Mesodermal cell (in vitro differentiated cells): ENCODE measurements around the gene NELFB.

Source experiments
- H3K27ac ChIP-seq: 2 replicates; pipeline ENCODE4 v1.7.0; 2013; ENCODE audit warnings: mild to moderate bottlenecking, low read depth, low read length, moderate library complexity; ENCODE audit not compliant: severe bottlenecking
- H3K36me3 ChIP-seq: 2 replicates; pipeline ENCODE4 v1.7.1; 2013; ENCODE audit warnings: mild to moderate bottlenecking, low read length, moderate library complexity; ENCODE audit not compliant: control insufficient read depth, insufficient read depth
- H3K4me1 ChIP-seq: one replicate; pipeline ENCODE4 v1.7.1; 2013; ENCODE audit warnings: mild to moderate bottlenecking, low read length; ENCODE audit not compliant: insufficient read depth, control insufficient read depth, poor library complexity, severe bottlenecking
- H3K4me3 ChIP-seq: 2 replicates; pipeline ENCODE4 v1.7.0; 2013; ENCODE audit warnings: low read length, control low read depth, mild to moderate bottlenecking; ENCODE audit not compliant: insufficient read depth, poor library complexity, severe bottlenecking; ENCODE audit errors: extremely low read depth
- H3K9me3 ChIP-seq: 2 replicates; pipeline ENCODE4 v1.7.1; 2013; ENCODE audit warnings: mild to moderate bottlenecking, low read length, moderate library complexity; ENCODE audit not compliant: control insufficient read depth
- WGBS, 2 experiments: methylation state at CpG; one replicate each; pipeline ENCODE4 v1.1.5; 2013; ENCODE audit warnings: missing lambda C conversion rate in 2 of 2; ENCODE audit not compliant: insufficient coverage in 2 of 2; 5-methylcytosine and 5-hydroxymethylcytosine counted together

Gene NELFB

GRCh38 chr9:137317021-137317717 is 62.0 kb downstream of the NELFB start:
- 96 to 97% methylated on average over 17 to 19 of the region's 19 CpGs for WGBS, 2 experiments
- no peak overlapping the region for H3K4me3 ChIP-seq

DNA sequence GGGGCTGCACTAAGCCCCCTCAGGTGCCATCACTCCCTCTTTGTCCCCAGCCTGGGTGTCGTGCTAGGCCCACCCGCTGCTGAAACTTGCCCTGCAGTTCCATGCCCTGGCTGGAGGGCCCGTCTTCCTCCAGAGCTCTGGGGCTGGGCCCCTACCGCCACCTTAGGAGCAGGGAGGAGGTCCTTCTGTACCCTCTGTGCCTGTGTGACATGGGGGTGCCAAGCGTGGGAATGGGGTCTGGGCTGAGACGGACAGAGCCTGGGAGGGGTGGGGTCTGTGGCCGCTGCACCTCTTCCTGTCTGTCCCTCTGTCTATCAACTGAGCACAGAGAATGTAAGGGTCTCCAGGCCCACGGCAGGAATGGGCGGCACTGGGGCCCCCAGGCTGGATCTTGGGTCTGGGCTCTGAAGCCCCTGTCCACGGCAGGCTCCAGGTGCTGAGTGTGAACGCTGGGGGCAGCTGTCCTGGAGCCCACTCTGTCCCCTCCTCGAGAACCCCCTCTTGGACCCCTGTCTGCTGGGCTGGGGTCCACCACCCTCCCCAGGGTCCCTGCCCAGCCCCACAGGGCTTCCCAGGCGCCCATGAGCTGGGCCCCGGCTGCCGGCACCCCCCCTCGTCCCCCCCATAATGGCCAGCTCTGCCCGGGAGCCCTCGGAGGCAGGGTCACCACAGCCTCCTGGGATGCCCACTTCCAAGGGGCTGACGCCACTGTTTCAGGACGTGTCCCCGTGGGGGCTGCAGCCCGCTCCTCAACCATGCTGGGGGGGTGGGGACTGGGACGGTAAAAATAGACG is 62.8 kb downstream of the NELFB start:
- 93 to 96% methylated on average over 15 to 19 of the region's 24 CpGs for WGBS, 2 experiments
- no peaks in the 10 kb centered on the region for H3K9me3 ChIP-seq
- peaks cover 23% of the 10 kb centered on the region for H3K4me1 ChIP-seq
- no peak overlapping the region for H3K4me3 ChIP-seq
- H3K27ac ChIP-seq, result no peak overlapping the region
- no peaks in the 10 kb centered on the region for H3K36me3 ChIP-seq

More at GRCh38 chr9:137317021-137317717, 62.0 kb downstream of the NELFB start:
- Histone ChIP-seq H3K4me1 (peaks cover 23% of the 10 kb centered on the region), H3K9me3 (no peaks in the 10 kb centered on the region), H3K27ac (no peak overlapping the region), H3K36me3 (no peaks in the 10 kb centered on the region)

DNA sequence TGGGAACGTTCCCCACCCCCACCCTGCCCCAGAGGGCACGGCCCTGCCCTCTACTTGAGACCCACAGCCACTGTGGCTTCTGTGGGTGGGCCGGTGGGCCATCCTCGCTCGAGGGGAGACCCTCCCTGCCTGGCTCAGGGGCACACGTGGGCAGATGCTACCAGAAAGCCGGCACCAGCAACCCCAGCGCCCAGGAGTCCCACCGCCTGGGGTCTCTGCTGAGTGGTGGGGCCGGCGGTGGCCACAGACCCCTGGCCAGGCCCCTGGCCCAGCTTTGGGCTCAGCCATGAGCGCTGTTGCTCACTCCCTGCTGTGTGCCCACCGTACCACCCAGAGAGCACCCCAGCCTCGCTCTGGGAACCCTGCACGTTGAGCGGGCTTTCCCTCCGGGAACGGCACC is 63.5 kb downstream of the NELFB start:
- WGBS, 2 experiments, result 89 to 90% methylated on average over 14 to 18 of the region's 18 CpGs
- Histone ChIP-seq H3K4me3 (no peak overlapping the region), H3K9me3 (no peaks in the 10 kb centered on the region), H3K27ac (no peak overlapping the region), H3K4me1 (peaks cover 23% of the 10 kb centered on the region), H3K36me3 (no peaks in the 10 kb centered on the region)

GRCh38 chr9:137319011-137319738 is 64.0 kb downstream of the NELFB start:
- H3K36me3 ChIP-seq, result no peaks in the 10 kb centered on the region
- H3K27ac ChIP-seq, result no peak overlapping the region
- WGBS, 2 experiments, result 80 to 83% methylated on average over 21 to 25 of the region's 26 CpGs
- peaks cover 23% of the 10 kb centered on the region for H3K4me1 ChIP-seq
- no peak overlapping the region for H3K4me3 ChIP-seq
- no peaks in the 10 kb centered on the region for H3K9me3 ChIP-seq

DNA sequence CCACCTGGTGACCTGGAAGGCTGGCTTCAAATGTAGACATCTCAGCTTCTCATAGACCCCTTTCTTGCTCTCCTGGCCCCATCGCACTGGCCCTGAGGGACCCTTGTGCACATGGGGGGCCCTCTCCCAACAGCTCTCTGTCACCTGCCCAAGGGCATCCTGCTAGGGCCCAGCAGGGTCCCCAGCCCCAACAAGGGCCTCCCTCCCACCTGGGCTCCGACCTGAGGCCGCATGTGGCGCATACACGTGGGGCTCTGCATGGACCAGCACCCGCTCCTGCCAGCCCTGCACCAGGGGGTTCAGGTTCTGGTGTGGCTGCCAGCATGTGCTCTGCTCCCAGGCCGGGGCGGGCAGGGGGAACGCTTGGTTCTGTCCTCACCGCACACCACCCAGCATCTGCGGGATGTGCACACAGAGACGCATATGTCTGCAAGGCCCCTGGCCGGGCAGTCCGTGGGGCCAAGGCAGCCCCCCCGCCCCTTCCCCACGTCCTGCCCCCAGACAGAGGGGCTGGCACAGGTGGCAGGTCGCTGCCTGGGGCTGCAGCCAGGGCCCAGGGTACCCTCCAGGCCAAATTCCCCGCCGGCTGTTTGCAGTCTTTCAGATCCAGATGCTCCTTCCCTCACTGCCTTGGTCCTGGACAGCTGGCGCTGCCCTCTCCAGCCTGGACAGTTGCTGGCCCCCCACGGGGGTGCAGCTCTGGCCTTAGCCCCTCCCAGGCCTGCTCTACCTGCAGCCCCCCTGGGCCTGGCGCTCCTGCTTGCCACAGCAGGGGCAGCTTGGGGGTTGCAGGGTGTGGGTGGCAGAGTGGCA is 64.8 kb downstream of the NELFB start:
- WGBS, 2 experiments, result 92 to 94% methylated on average over 21 to 22 of the region's 22 CpGs
- no peaks in the 10 kb centered on the region for H3K9me3 ChIP-seq
- H3K4me1 ChIP-seq, result peaks cover 19% of the 10 kb centered on the region
- H3K36me3 ChIP-seq, result no peaks in the 10 kb centered on the region
- H3K4me3 ChIP-seq, result no peak overlapping the region
- H3K27ac ChIP-seq, result no peak overlapping the region

DNA sequence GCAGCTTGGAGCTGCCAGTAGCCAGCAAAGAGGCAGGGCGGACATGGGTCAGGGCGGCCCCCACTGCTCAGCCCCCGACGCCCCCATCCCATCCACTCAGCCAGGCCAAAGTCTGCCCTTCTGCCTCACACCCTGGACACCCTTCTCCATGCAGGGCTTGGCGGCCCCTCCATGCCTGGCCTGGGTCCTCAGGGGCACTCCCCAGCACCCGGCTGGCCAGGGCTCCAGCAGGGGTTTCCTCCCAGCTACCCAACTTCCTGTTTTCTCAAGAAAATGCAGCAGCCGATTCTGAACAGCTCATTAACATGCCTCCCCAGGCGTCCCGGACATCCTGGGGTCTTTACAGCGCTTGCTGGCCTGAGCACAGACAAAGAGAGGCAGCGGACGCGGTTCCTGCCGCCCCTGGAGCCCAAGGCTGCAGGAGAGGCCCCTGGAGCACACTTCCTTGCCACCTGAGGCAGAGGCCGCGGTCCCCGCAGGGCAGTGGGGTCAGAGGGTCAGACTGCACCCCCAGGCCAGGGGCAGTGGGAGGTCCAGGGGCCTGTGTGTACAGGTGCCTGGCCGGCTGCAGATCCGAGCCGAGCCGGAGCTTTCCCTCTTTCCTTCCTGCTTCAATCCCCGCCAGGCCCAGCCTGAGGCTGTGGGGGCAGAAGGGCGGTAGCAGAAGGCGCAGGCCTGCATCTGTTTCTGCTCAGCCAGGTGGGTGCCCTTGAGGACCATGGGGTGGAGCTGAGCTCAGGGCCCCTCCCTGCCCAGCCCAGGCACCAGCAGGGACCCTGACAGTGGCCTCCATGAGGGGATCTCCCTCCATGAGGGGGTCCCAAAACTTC is 65.6 kb downstream of the NELFB start:
- no peaks in the 10 kb centered on the region for H3K36me3 ChIP-seq
- no peaks in the 10 kb centered on the region for H3K9me3 ChIP-seq
- WGBS, 2 experiments, result 50 to 55% methylated on average over 22 to 24 of the region's 24 CpGs
- H3K4me3 ChIP-seq, result no peak overlapping the region
- peaks cover 14% of the 10 kb centered on the region for H3K4me1 ChIP-seq
- peak overlapping the region; percentile 57 for H3K27ac ChIP-seq

DNA sequence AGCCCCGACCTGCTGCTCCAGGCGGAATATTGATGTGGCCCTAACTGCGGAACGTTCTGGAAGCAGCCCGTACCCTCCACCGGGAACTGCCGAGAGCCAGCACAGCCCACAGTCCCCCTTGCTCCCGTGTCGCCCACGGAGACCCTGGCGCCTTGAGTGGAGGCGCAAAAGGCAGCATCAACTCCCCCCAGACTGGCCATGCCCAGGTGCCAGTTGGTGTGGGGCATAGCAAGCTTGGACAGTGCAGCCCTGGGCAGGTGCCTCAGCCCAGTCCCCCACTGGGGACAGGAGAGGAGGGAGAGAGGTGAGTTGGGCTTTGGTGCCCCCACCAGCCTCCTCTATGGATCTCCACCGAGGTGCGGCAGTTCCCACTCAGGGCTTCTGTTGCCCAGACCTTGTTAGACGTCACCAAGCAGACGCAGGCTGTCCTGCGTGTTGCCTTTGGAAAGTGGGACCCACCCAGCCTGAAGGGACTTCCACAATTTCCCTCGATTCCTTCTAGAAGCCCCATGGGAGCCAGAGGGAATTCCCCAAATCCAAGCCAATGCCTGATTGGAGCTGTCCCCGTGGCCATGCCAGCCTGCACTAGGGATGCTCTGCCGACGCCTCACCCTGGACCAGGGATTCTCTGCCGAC is 66.7 kb downstream of the NELFB start:
- Histone ChIP-seq H3K27ac (no peak overlapping the region), H3K4me1 (peaks cover 11% of the 10 kb centered on the region), H3K9me3 (no peaks in the 10 kb centered on the region), H3K4me3 (no peak overlapping the region), H3K36me3 (no peaks in the 10 kb centered on the region)
- 93 to 96% methylated on average over 19 to 22 of the region's 22 CpGs for WGBS, 2 experiments
